HEK293T (cell line): Measurements from ENCODE around the gene ANTXRL.
"Not testable (repeated sequence)": the region's sequence is repeated elsewhere in the genome, so short reads cannot be mapped to it uniquely, and the experiment has no call there.

ENCODE experiments used
- CTCF ChIA-PET: fragments of 350-600 bp; formaldehyde crosslinking; extraction: SDS; loops from one replicate; lab custom pipeline; 2021; ENCODE audit warnings: antibody characterized with exemption, inconsistent platforms; lab: Yijun Ruan, JAX
- POLR2A ChIA-PET: fragments of 350-600 bp; formaldehyde crosslinking; extraction: SDS; loops from one replicate; lab custom pipeline; 2020; ENCODE audit warnings: antibody characterized with exemption, inconsistent platforms; lab: Yijun Ruan, JAX
- DNase-seq: peaks from one replicate; pipeline ENCODE4 v3.0.0; 2012; ENCODE audit warnings: mixed read lengths; ENCODE audit errors: extremely low spot score
- ARNT ChIP-seq: fragments of 450-650 bp; IDR thresholded peaks from 2 replicates; pipeline ENCODE4 v1.6.1; 2017; ENCODE audit warnings: mild to moderate bottlenecking
- BHLHE40 ChIP-seq: fragments of 450-650 bp; IDR thresholded peaks from 2 replicates; pipeline ENCODE4 v1.6.1; 2016; ENCODE audit warnings: mild to moderate bottlenecking, moderate library complexity, borderline replicate concordance
- CTBP1 ChIP-seq: fragments of 450-650 bp; IDR thresholded peaks from 2 replicates; pipeline ENCODE4 v1.6.1; 2016; ENCODE audit warnings: borderline replicate concordance
- ELF4 ChIP-seq: fragments of 450-650 bp; IDR thresholded peaks from 2 replicates; pipeline ENCODE4 v1.6.1; 2017; ENCODE audit warnings: antibody characterized with exemption
- FOXA1 ChIP-seq: fragments of 450-650 bp; IDR thresholded peaks from 2 replicates; pipeline ENCODE4 v1.6.1; 2016; ENCODE audit warnings: mild to moderate bottlenecking
- FOXK2 ChIP-seq: fragments of 450-650 bp; IDR thresholded peaks from 2 replicates; pipeline ENCODE4 v1.6.1; 2016; ENCODE audit warnings: mild to moderate bottlenecking
- FOXM1 ChIP-seq: fragments of 450-650 bp; IDR thresholded peaks from 2 replicates; pipeline ENCODE4 v1.6.1; 2017; ENCODE audit warnings: mild to moderate bottlenecking, borderline replicate concordance
- HDGF ChIP-seq: fragments of 450-650 bp; IDR thresholded peaks from 2 replicates; pipeline ENCODE4 v1.6.1; 2017; ENCODE audit warnings: antibody characterized with exemption, borderline replicate concordance
- L3MBTL2 ChIP-seq: fragments of 450-650 bp; conservative IDR thresholded peaks from 2 replicates; pipeline ENCODE4 v1.6.1; 2016; ENCODE audit warnings: mild to moderate bottlenecking
- LEF1 ChIP-seq: fragments of 450-650 bp; IDR thresholded peaks from 2 replicates; pipeline ENCODE4 v1.6.1; 2017; ENCODE audit warnings: mild to moderate bottlenecking, borderline replicate concordance
- NFRKB ChIP-seq: fragments of 450-650 bp; IDR thresholded peaks from 2 replicates; pipeline ENCODE4 v1.6.1; 2016; ENCODE audit warnings: mild to moderate bottlenecking, moderate library complexity
- PKNOX1 ChIP-seq: fragments of 450-650 bp; IDR thresholded peaks from 2 replicates; pipeline ENCODE4 v1.6.1; 2016
- SP1 ChIP-seq: fragments of 450-650 bp; IDR thresholded peaks from 2 replicates; pipeline ENCODE4 v1.6.1; 2017
- SUZ12 ChIP-seq: fragments of 450-650 bp; IDR thresholded peaks from 2 replicates; pipeline ENCODE4 v1.6.1; 2016; ENCODE audit warnings: mild to moderate bottlenecking
- TARDBP ChIP-seq: fragments of 450-650 bp; IDR thresholded peaks from 2 replicates; pipeline ENCODE4 v1.6.1; 2016
- ZNF384 ChIP-seq: fragments of 450-650 bp; IDR thresholded peaks from 2 replicates; pipeline ENCODE4 v1.6.1; 2016

ANTXRL gene

DNA sequence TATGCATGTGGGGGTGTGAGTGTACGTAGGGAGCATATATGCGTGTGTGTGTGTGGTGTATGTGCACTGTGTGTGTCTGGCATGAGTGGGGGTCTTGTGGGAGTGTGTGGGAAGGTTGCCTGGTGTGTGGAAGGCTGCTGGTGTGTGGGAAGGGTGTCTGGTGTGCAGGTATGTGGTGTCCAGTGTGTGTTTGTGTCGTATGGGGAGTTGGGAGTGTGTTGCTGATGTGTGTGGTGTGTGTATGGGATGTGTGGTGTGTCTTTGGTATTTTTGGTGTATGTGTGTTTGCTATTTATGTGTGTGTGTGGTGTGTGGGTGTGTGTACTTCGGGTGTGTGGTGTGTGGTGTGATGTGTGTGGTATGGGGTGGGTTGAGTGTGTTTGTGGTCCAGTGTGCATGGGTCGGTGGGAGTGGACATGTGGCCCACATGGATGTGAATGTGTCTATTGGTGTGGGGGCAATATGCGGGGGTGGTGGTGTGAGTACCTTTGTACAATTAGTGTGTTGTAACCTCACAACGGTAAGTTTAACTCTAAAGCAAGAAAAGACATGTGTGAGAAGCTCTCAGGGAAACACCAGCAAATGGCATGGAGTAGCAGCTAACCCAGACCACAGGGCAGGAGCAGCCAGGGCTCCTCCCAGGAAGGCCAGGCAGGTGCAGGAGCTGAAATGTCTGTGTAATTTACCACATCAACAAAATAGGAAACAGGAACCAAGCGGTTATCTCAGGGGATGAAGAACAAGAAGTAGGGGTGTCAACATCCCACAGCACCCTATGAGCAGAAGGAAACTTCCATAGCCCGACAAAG lies 11.9 kb downstream of the ANTXRL start:
- CTCF ChIA-PET, result no interaction called here
- DNase-seq, result no peak
- POLR2A ChIA-PET, result no interaction called here
- TF ChIP-seq LEF1 (no peak), FOXK2 (no peak), PKNOX1 (no peak), TARDBP (no peak), ELF4 (no peak), BHLHE40 (no peak), SUZ12 (no peak), ZNF384 (no peak), CTBP1 (no peak), SP1 (no peak), L3MBTL2 (no peak), ARNT (no peak), FOXM1 (no peak), HDGF (no peak), NFRKB (no peak)

DNA sequence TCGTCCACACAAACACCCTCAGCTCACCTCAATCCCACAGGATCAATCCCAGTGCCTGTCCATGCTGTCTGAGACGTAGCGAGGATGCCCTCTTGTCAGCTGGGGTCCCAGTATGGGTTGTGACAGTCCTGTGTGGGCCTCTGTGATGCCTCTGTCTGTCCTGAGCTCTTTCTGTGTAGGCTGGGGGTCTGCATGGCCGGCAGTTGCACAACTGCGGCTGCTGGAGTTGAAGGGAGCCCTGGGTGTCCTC lies 12.4 kb downstream of the ANTXRL start:
- POLR2A ChIA-PET, result no interaction called here
- TF ChIP-seq BHLHE40, result no peak
- TF ChIP-seq ELF4, result no peak
- no peak for TF ChIP-seq FOXA1
- TF ChIP-seq SP1, result no peak
- no peak for TF ChIP-seq FOXM1
- no peak for TF ChIP-seq L3MBTL2
- TF ChIP-seq FOXK2, result no peak
- no peak for TF ChIP-seq NFRKB
- no peak for TF ChIP-seq TARDBP
- CTCF ChIA-PET, result no interaction called here
- no peak for DNase-seq

DNA sequence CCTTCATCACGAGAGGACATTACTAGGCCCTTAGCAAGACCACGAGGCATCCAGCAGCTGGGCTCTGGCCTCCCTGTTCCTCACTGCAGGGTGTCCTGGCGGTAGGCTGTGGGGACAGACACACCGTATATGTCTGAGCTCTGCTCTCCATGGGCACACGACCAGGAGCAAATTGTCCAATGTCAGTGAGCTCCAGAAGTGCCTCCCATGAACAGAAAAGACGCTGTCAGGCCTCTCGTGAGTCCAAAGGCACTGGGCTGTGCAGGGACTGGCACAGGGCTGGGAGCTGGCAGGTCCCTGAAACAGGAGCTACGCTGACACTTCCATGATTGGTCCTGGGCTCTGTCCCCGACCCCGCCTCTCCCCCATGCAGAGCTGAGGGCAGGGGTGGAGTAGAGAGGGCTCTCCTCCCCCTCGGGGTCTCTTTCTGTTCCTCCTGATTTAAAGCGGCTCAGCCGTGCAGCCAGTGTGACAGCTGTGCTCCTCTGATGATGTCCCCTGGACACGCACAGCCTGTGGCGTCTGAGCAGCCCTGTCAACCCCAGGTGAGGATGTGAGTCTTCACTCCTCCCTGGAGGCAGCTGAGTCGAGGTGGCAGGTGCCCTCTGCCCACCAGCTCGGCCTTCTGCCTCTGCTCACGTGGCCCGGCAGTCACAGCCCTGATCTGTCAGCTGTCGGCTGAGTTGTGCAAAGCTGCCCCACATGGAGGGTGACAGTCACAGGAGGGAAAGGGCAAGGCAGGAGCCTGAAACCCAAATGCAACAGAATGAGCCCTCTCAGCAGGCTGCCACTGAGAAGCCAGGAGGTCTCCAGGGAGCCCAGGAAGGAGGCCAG lies 13.0 kb downstream of the ANTXRL start:
- POLR2A ChIA-PET, result no interaction called here
- CTCF ChIA-PET, result no interaction called here

GRCh38 chr10:46300370-46300711 lies 13.5 kb downstream of the ANTXRL start:
- POLR2A ChIA-PET, DNase-seq, CTCF ChIA-PET: not testable (repeated sequence)

More for the DNA sequence above, 13.0 kb downstream of the ANTXRL start:
- no peak for DNase-seq
- TF ChIP-seq NFRKB (no peak), BHLHE40 (no peak), LEF1 (no peak), SP1 (no peak), HDGF (no peak), PKNOX1 (no peak)

DNA sequence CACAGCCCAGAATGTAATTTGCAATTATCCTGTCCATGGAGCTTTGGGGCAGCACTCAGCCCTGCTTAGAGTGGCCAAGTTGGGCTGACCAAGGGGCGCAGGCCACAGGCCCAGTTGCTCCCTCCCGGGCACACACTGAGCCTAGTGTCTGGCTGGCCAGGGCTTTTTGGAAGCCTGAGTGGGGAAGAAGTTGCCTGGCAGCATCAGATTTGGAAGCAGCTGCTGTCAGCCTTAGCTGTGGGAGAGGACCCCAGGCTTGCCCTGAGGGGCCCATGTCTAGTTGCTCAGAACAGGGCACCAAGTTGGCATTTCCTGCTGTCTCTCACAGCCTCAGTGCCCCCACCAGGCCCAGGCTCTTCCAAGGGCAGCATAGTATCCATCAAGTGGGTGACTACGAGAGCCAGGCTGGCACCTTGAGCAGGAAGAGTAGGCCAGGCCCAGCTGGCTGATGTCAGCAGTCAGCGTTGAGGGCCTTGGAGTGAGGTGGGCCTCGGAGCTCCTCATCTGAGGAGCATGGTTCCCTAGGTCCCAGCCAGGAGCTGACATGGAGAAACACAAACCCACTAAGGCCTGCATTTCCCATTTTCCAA lies 14.4 kb downstream of the ANTXRL start:
- no peak for DNase-seq
- ChIA-PET POLR2A (no interaction called here), CTCF (no interaction called here)
- TF ChIP-seq NFRKB (no peak), ZNF384 (no peak), TARDBP (no peak), CTBP1 (no peak), FOXK2 (no peak), LEF1 (no peak)

DNA sequence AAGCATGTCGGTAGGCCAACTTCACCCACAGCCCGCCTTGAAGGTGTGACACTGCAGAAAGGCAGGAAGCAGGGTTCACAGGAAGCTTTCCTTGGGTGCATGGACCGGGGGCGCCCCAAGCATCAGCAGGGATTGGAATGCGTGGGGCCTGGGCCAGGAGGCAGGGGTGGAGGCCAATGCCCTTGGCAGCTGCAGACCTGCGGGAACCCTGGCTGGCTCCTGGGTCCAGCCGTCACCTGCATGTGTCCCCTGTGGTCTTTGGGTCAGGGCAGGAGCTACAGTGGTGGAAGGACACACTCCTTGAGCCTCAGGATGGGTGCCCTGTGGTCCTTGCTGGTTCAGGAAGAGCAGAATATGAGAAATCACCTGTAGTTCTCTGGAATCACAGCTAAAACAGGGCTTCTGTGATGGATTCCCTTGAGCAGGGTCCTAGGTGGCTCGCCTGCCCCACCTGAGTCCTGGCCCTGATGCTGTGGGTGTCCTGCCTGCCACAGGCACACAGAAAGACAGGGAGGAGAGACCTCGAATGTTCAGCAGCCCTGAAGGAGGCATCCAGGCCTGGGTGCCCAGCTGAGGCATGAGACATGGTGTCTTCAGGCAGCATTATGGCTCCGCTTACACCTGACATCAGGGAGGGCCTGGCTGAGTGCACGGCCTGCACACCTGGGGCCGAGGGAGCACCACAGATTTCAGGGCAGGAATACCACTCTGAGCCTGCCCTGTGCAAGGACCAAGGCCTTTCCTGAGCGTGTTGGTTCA lies 15.1 kb downstream of the ANTXRL start:
- no peak for DNase-seq
- ChIA-PET CTCF (no interaction called here), POLR2A (no interaction called here)
- TF ChIP-seq FOXM1, result no peak
- TF ChIP-seq PKNOX1, result no peak
- no peak for TF ChIP-seq CTBP1
- TF ChIP-seq NFRKB, result no peak
- TF ChIP-seq TARDBP, result no peak
- no peak for TF ChIP-seq SUZ12
- TF ChIP-seq L3MBTL2, result no peak
- TF ChIP-seq ZNF384, result no peak
- no peak for TF ChIP-seq HDGF
- no peak for TF ChIP-seq FOXA1
- no peak for TF ChIP-seq BHLHE40
- TF ChIP-seq LEF1, result no peak

DNA sequence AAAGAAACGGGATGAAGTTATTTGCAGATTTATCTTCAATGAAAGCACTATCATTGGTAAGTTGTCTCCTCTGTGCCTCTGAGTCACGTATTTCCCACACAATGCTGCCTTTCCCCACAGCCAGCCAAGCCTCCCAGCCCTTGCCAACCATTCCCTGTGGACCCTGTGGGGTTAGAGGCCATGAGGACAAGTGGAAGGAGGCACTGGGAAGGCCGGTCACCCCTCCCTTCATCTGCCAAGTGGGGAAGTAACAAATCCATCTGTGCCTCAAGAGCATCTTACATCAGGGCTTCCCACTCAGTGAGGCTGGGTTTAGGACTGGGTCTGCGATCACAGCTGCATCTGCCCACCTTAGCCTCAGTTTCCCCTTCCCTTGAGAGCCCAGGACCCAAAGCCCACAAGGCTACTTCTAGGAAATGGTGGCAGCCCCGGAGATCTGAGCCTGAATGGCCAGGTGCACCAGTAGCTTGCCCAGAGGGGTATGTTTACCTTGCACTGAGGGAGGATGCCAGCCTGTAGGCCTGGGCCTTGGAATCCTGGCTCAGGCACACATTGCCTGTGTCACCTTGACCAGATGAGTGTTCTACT lies 16.1 kb downstream of the ANTXRL start:
- DNase-seq, CTCF ChIA-PET, POLR2A ChIA-PET: not testable (repeated sequence)
